GM23338 (cell line): ENCODE measurements around the gene SPINK14.

Source experiments
- CREB1 ChIP-seq: fragments of 250-450 bp; sonication (Bioruptor Pico); IDR thresholded peaks from 2 replicates; pipeline ENCODE4 v1.5.0; 2020; ENCODE audit warnings: low read depth, mild to moderate bottlenecking, moderate library complexity
- EZH2 ChIP-seq: fragments of 200-600 bp; sonication (generic); IDR thresholded peaks from one replicate; pipeline ENCODE4 v1.8.0; 2017; ENCODE audit warnings: antibody characterized with exemption, mild to moderate bottlenecking, low read depth; ENCODE audit not compliant: unreplicated experiment
- POLR2AphosphoS5 ChIP-seq: IDR thresholded peaks from 2 replicates; pipeline ENCODE4 v1.6.1; 2016; ENCODE audit warnings: antibody characterized with exemption, low read depth
- REST ChIP-seq: IDR thresholded peaks from one replicate; pipeline ENCODE4 v1.6.1; 2018; ENCODE audit warnings: antibody characterized with exemption; ENCODE audit not compliant: unreplicated experiment
- TF ChIP-seq, protein P1 (sequence below), 2 experiments: fragments of 200-600 bp in 1 of 2; sonication (generic) in 1 of 2; conservative IDR thresholded peaks; 2 replicates each; pipeline versions ENCODE4 v1.5.1 to v1.6.1; 2016 to 2017; ENCODE audit warnings: antibody characterized with exemption in 2 of 2, low read depth in 2 of 2, mild to moderate bottlenecking in 2 of 2, moderate library complexity in 1 of 2

DNA sequence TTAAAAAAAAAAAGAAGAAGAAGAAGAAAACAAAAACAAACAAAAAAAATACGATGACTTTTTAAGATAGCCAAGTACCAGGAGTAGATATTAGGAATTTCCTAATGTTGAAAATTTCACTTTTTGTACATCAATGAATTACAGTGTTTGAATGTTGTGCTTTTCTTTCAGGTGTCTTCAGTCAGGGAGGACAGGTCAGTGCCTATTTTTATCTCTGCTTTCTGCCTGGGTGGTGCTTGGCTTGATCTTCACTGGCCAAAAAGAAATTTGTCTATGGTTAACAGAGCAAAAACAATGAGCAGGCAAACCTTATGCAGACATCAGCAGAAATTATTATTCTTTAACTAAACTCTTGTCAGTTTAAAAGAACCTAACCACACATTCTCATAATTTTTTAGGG is 37.5 kb downstream of the SPINK14 start:
- TF ChIP-seq, protein P1, sequence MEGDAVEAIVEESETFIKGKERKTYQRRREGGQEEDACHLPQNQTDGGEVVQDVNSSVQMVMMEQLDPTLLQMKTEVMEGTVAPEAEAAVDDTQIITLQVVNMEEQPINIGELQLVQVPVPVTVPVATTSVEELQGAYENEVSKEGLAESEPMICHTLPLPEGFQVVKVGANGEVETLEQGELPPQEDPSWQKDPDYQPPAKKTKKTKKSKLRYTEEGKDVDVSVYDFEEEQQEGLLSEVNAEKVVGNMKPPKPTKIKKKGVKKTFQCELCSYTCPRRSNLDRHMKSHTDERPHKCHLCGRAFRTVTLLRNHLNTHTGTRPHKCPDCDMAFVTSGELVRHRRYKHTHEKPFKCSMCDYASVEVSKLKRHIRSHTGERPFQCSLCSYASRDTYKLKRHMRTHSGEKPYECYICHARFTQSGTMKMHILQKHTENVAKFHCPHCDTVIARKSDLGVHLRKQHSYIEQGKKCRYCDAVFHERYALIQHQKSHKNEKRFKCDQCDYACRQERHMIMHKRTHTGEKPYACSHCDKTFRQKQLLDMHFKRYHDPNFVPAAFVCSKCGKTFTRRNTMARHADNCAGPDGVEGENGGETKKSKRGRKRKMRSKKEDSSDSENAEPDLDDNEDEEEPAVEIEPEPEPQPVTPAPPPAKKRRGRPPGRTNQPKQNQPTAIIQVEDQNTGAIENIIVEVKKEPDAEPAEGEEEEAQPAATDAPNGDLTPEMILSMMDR (conservative IDR thresholded peaks at IDR 0.05; ENCODE audit: low read depth in 2 of 2) = no peak
- TF ChIP-seq POLR2AphosphoS5 (no peak), EZH2 (no peak), REST (no peak), CREB1 (CRISPR knock-in tag) (no peak)
